ENCODE results near the gene MXRA8. TPM values are rescaled to one million over a fixed set of nuclear protein-coding genes. Genes with fewer than 3 reads are reported as not detected.
A peak's percentile ranks its signal among the peaks of the same experiment; 100 is the strongest.
"Not testable (repeated sequence)": the region's sequence is repeated elsewhere in the genome, so short reads cannot be mapped to it uniquely, and the experiment has no call there.

Gene MXRA8
- total RNA-seq, 2 experiments from 2014 or later, result 1.6 to 2.9 TPM

DNA sequence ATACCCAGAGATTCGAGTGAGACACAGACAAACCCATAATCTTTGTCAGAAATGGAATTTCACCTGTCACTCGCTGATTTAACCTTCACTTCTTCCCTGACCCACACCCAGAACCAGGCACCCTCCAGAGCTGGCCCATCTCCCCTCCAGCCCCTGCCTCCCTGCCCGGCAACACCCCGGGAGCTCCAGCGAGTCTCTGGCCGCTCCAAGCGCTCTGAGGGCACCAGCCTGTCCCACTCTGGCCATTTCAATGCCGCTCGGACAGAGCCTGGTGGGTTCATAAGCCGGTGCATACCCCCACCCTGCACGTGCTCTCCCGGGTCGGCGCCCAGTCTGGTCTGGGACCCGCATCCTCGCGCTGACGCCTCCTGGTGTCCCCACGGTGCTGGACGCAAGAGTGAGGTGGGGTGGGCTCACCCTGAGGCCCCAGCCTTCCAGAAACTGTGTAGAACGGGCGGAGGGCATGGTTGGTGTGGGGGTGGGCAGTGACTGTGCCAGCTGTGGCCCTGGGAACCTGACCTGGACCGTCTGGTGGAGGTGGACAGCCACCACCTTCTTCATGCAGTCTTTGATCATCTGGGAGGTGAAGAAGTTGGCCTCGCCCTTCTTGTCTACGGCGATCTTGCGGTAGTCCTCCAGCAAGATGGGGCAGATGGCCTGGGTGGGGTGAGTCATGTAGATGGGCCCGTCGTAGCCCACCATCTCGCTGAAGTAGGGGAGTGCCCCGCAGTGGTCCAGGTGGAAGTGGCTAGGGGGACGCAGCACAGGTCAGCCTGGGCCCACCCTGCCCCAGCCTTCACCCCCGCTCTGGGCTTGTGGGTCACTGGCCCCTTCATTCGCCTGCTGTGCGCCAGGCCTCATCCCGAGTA, 39.3 kb downstream of the MXRA8 start:
- Histone ChIP-seq H3K27ac (ENCODE audit: low read depth in 1 of 2, low read length in 2 of 2) (no peak overlapping the region), H3K27me3 (ENCODE audit: control insufficient read depth in 1 of 2, insufficient read depth in 2 of 2, low read length in 2 of 2) (no peaks in the 10 kb centered on the region), H3K9me3 (ENCODE audit: control insufficient read depth in 1 of 2, insufficient read depth in 1 of 2, low read length in 2 of 2) (peaks cover 0 to 4% of the 10 kb centered on the region in 2 experiments), H3K36me3 (ENCODE audit: insufficient read depth, low read length) (peaks cover 59% of the 10 kb centered on the region), H3K4me3 (ENCODE audit: low read length) (no peak overlapping the region), H3K4me1 (ENCODE audit: insufficient read depth, low read length) (peaks cover 40% of the 10 kb centered on the region)
- Mint-ChIP-seq H3K4me1 (ENCODE audit: low read depth) (peaks cover 11% of the 10 kb centered on the region), H3K4me3 (peak overlapping the region; percentile 51), H3K27me3 (no peaks in the 10 kb centered on the region), H3K27ac (peak overlapping the region; percentile 39), H3K36me3 (ENCODE audit: low read depth) (peaks cover 32% of the 10 kb centered on the region), H3K9me3 (no peaks in the 10 kb centered on the region)
- CTCF ChIA-PET, result no interaction called here
- POLR2A ChIA-PET, result no interaction called here
- DNase-seq, result no peak
- TF ChIP-seq, protein P1, sequence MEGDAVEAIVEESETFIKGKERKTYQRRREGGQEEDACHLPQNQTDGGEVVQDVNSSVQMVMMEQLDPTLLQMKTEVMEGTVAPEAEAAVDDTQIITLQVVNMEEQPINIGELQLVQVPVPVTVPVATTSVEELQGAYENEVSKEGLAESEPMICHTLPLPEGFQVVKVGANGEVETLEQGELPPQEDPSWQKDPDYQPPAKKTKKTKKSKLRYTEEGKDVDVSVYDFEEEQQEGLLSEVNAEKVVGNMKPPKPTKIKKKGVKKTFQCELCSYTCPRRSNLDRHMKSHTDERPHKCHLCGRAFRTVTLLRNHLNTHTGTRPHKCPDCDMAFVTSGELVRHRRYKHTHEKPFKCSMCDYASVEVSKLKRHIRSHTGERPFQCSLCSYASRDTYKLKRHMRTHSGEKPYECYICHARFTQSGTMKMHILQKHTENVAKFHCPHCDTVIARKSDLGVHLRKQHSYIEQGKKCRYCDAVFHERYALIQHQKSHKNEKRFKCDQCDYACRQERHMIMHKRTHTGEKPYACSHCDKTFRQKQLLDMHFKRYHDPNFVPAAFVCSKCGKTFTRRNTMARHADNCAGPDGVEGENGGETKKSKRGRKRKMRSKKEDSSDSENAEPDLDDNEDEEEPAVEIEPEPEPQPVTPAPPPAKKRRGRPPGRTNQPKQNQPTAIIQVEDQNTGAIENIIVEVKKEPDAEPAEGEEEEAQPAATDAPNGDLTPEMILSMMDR (IDR thresholded peaks at IDR 0.05), result no peak
- intact Hi-C loops (cut with DNase I, micrococcal nuclease), result no loop called here
- ATAC-seq (ENCODE audit: poor library complexity), result no peak

DNA sequence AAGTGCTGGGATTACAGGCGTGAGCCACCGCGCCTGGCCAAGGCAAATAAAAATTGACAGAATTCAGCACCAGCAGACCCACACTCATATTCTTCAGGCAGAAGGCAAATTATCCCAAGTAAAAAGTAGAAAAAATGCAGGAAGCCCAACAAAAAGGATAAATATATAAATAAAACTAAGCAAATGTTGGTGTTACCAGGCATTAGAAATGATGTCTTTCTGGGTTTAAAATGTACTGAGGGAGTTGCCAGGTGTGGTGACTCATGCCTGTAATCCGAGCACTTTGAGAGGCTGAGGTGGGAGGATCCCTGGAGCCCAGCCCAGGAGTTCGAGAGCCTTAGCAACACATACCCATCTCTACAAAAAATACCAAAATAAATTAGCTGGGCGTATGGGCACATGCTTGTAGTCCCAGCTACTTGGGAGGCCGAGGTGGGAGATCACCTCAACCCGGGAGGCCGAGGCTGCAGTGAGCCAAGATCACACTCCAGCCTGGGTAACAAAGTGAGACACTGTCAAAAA, 40.2 kb downstream of the MXRA8 start:
- intact Hi-C loops (cut with DNase I, micrococcal nuclease), result no loop called here
- ChIA-PET CTCF (no interaction called here), POLR2A (no interaction called here)
- no peak for ATAC-seq (ENCODE audit: poor library complexity)
- no peak for DNase-seq
- Mint-ChIP-seq H3K4me1 (ENCODE audit: low read depth) (peaks cover 4% of the 10 kb centered on the region), H3K27me3 (no peaks in the 10 kb centered on the region), H3K4me3 (peak overlapping the region; percentile 15), H3K27ac (no peak overlapping the region), H3K9me3 (no peaks in the 10 kb centered on the region), H3K36me3 (ENCODE audit: low read depth) (peaks cover 32% of the 10 kb centered on the region)
- H3K27ac ChIP-seq (ENCODE audit: low read depth in 1 of 2, low read length in 2 of 2), result no peak overlapping the region
- TF ChIP-seq, protein P1 (IDR thresholded peaks at IDR 0.05), result no peak
- H3K9me3 ChIP-seq (ENCODE audit: control insufficient read depth in 1 of 2, insufficient read depth in 1 of 2, low read length in 2 of 2), result peaks cover 0 to 4% of the 10 kb centered on the region in 2 experiments
- no peak overlapping the region for H3K4me3 ChIP-seq (ENCODE audit: low read length)
- H3K27me3 ChIP-seq (ENCODE audit: control insufficient read depth in 1 of 2, insufficient read depth in 2 of 2, low read length in 2 of 2), result no peaks in the 10 kb centered on the region
- H3K4me1 ChIP-seq (ENCODE audit: insufficient read depth, low read length), result peaks cover 36% of the 10 kb centered on the region
- peaks cover 67% of the 10 kb centered on the region for H3K36me3 ChIP-seq (ENCODE audit: insufficient read depth, low read length)

DNA sequence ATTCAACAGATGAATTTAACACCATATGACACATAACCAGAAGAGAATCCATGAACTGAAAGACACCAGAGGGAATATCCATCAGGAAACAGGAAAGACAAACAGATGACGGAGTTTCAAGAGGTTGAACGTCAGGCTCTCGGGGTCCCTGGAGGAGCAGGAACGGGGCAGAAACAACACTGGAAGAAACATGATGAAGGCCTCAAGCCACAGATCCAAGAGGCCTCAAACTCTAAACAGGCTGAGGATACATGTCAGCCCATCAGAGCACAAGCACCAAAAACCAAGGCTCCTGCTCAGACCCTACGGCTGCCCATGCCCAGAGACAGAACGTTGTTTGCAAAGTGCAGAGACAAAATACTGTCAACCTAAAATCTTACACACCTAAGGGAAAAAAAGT, 40.9 kb downstream of the MXRA8 start:
- intact Hi-C loops (cut with DNase I, micrococcal nuclease), result no loop called here
- ChIA-PET POLR2A (no interaction called here), CTCF (no interaction called here)
- H3K27me3 Mint-ChIP-seq, result no peaks in the 10 kb centered on the region
- TF ChIP-seq, protein P1 (IDR thresholded peaks at IDR 0.05), result no peak
- H3K27ac Mint-ChIP-seq, result peak overlapping the region; percentile 8
- H3K4me1 ChIP-seq (ENCODE audit: insufficient read depth, low read length), result peaks cover 30% of the 10 kb centered on the region
- H3K27ac ChIP-seq (ENCODE audit: low read depth in 1 of 2, low read length in 2 of 2), result no peak overlapping the region
- peaks cover 0 to 4% of the 10 kb centered on the region in 2 experiments for H3K9me3 ChIP-seq (ENCODE audit: control insufficient read depth in 1 of 2, insufficient read depth in 1 of 2, low read length in 2 of 2)
- no peaks in the 10 kb centered on the region for H3K4me1 Mint-ChIP-seq (ENCODE audit: low read depth)
- peaks cover 32% of the 10 kb centered on the region for H3K36me3 Mint-ChIP-seq (ENCODE audit: low read depth)
- no peak overlapping the region for H3K4me3 ChIP-seq (ENCODE audit: low read length)
- DNase-seq (no peak), ATAC-seq (ENCODE audit: poor library complexity) (no peak)
- no peak overlapping the region for H3K4me3 Mint-ChIP-seq
- H3K27me3 ChIP-seq (ENCODE audit: control insufficient read depth in 1 of 2, insufficient read depth in 2 of 2, low read length in 2 of 2), result no peaks in the 10 kb centered on the region
- H3K36me3 ChIP-seq (ENCODE audit: insufficient read depth, low read length), result peaks cover 75% of the 10 kb centered on the region
- H3K9me3 Mint-ChIP-seq, result no peaks in the 10 kb centered on the region

DNA sequence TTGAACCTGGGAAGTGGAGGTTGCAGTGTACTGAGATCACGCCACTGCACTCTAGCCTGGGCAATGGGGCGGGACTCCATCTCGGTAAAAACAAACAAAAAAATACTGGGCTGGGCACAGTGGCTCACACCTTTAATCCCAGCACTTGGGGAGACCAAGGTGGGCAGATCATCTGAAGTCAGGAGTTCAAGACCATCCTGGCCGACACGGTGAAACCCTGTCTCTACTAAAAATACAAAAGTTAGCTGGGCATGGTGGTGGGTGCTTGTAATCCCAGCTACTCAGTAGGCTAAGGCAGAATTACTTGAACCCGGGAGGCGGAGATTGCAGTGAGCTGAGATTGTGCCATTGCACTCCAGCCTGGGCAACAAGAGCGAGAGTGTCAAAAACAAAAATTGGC, 42.2 kb downstream of the MXRA8 start:
- H3K4me1 Mint-ChIP-seq (ENCODE audit: low read depth); H3K4me3 ChIP-seq (ENCODE audit: low read length); intact Hi-C loops (cut with DNase I, micrococcal nuclease); H3K4me3 Mint-ChIP-seq; H3K27ac ChIP-seq (ENCODE audit: low read depth in 1 of 2, low read length in 2 of 2); H3K9me3 ChIP-seq (ENCODE audit: control insufficient read depth in 1 of 2, insufficient read depth in 1 of 2, low read length in 2 of 2); H3K27me3 Mint-ChIP-seq; POLR2A ChIA-PET; H3K27ac Mint-ChIP-seq; DNase-seq; H3K27me3 ChIP-seq (ENCODE audit: control insufficient read depth in 1 of 2, insufficient read depth in 2 of 2, low read length in 2 of 2); CTCF ChIA-PET; H3K9me3 Mint-ChIP-seq; ATAC-seq (ENCODE audit: poor library complexity): not testable (repeated sequence)
- peaks cover 37% of the 10 kb centered on the region for H3K36me3 Mint-ChIP-seq (ENCODE audit: low read depth)
- H3K36me3 ChIP-seq (ENCODE audit: insufficient read depth, low read length), result peaks cover 76% of the 10 kb centered on the region
- peaks cover 18% of the 10 kb centered on the region for H3K4me1 ChIP-seq (ENCODE audit: insufficient read depth, low read length)
